Measurements from ENCODE around the gene HUWE1.

Gene HUWE1

GRCh38 chrX:53594354-53594753 lies 92.2 kb downstream of the HUWE1 start:
- Histone ChIP-seq H3K27ac (no peak overlapping the region), H3K4me3 (no peak overlapping the region)
- TF ChIP-seq CTCF (IDR thresholded peaks at IDR 0.05), result no peak
- DNase-seq (ENCODE audit: low spot score), result no peak

DNA sequence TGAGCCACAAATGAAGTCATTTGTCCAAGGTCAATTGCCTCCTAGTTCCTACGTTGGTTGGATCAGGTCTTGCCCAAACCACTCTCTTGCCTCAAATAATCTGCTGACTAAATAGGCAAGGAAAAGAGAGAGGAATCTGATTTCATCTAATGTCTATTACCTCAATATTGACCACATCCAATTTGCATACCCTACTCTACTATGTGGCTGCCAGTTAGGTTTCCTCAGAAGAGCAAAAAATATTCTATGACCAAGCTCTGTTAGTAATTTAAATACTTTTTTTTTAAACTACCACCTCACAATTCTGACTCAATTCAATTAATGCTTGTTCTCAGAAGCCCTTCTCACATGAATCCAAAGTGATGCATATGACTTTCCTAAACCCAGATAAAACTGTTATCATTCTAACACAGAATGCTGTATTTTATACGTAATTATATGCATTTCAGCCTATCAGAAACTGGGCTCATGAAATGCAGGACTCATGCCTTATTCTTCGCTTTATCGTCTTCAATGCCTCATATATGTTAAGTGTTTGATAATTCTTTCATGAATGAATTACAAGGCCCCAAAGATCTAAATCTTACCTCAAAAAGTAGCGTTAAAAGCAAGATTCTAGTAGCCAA lies 98.6 kb downstream of the HUWE1 start:
- no peak for TF ChIP-seq CTCF (IDR thresholded peaks at IDR 0.05)
- no peak for DNase-seq (ENCODE audit: low spot score)
- Histone ChIP-seq H3K4me3 (no peak overlapping the region), H3K27ac (no peak overlapping the region)

DNA sequence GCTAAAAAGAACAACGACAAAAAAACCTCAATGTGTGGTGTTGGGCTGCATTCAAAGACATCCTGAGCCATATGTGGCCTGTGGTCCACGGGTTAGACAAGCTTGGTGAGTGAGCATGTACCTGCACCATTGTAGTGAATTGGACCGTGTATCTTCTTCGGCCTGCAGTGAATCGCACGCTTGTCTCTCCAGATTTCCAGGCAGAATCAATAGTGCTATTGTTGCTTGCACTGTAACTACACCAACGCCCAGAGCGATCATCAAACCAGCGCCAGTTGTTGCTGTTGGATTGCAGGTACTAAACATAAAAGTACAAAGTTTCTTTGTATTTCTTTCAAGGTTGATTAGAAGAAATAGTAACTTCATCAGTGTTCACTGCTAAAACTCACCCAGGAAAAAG lies 101.6 kb downstream of the HUWE1 start:
- DNase-seq (ENCODE audit: low spot score), result no peak
- TF ChIP-seq CTCF (IDR thresholded peaks at IDR 0.05), result no peak
- no peak overlapping the region for H3K27ac ChIP-seq
- H3K4me3 ChIP-seq, result no peak overlapping the region

DNA sequence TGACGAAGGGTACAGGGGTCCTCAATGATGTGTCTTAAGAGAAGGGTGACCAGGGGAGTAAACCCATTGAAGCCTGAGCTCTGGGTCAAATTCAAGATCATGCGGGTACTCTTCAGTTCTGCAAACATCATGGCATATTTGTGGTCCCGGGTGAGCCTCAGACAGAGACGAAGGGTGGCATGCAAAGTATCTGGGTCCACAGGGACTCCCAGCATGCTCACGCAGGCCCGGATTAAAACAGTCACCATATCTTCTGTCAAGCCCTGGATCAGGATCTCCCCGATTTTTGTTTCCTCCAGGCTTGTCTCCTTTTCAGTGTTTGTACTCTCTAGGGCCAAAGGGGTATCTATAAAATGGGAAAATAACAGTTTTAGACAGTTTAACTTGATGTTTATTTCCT lies 102.9 kb downstream of the HUWE1 start:
- Histone ChIP-seq H3K27ac (no peak overlapping the region), H3K4me3 (no peak overlapping the region)
- DNase-seq (ENCODE audit: low spot score), result no peak
- TF ChIP-seq CTCF (IDR thresholded peaks at IDR 0.05), result no peak

- Histone ChIP-seq H3K27ac (no peak overlapping the region), H3K4me3 (no peak overlapping the region)
- no peak for TF ChIP-seq CTCF (IDR thresholded peaks at IDR 0.05)
- no peak for DNase-seq (ENCODE audit: low spot score)
Measured at GRCh38 chrX:53580742-53581504, 105.6 kb downstream of the HUWE1 start.

DNA sequence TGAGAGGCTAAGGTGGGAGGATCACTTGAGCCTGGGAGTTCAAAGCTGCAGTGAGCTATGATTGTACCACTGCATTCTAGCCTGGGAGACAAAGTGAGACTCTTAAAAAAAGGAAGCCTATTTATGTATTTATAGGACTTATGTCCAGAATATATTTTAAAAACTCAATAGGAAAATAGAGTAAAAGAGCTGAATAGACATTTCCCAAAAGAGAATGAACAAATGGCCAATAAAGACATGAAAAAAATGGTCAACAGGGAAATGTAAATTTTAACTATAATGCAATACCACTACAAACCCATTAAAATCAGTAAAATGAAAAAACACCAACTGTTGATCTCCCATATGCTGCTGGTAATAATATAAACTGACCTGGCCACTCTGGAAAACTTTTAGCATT lies 115.0 kb downstream of the HUWE1 start:
- TF ChIP-seq CTCF (IDR thresholded peaks at IDR 0.05), result no peak
- Histone ChIP-seq H3K4me3 (no peak overlapping the region), H3K27ac (no peak overlapping the region)
- no peak for DNase-seq (ENCODE audit: low spot score)

GRCh38 chrX:53563324-53563723 lies 123.2 kb downstream of the HUWE1 start:
- TF ChIP-seq CTCF (IDR thresholded peaks at IDR 0.05), result no peak
- DNase-seq (ENCODE audit: low spot score), result no peak

More at GRCh38 chrX:53563324-53563723, 123.2 kb downstream of the HUWE1 start:
- Histone ChIP-seq H3K4me3 (no peak overlapping the region), H3K27ac (no peak overlapping the region)
